Mucosa of descending colon (tissue), 3 donors: ENCODE results near the gene PXDN. TPM values are rescaled to one million over a fixed set of nuclear protein-coding genes. Genes with fewer than 3 reads are reported as not detected.
A peak's percentile ranks its signal among the peaks of the same experiment; 100 is the strongest.
"Not testable (repeated sequence)": the region's sequence is repeated elsewhere in the genome, so short reads cannot be mapped to it uniquely, and the experiment has no call there.

Source experiments
- ATAC-seq: fragments of 200-7000 bp; cut with Tn5 transposase; one replicate; pipeline ENCODE4 v1.9.1; 2020; ENCODE audit warnings: mild to moderate bottlenecking, moderate library complexity
- DNase-seq, 3 donors: peaks; one replicate each; pipeline ENCODE4 v3.0.0-alpha.2; 2020
- H3K36me3 ChIP-seq: fragments of 200-600 bp; one replicate; pipeline ENCODE4 v1.8.0; 2021; ENCODE audit warnings: low read depth, mild to moderate bottlenecking
- H3K4me1 ChIP-seq: fragments of 200-600 bp; one replicate; pipeline ENCODE4 v1.8.0; 2021; ENCODE audit warnings: low read depth, mild to moderate bottlenecking
- H3K4me3 ChIP-seq: fragments of 200-600 bp; one replicate; pipeline ENCODE4 v1.8.0; 2021; ENCODE audit warnings: mild to moderate bottlenecking
- H3K9me3 ChIP-seq: fragments of 200-600 bp; one replicate; pipeline ENCODE4 v1.8.0; 2021; ENCODE audit warnings: mild to moderate bottlenecking
- intact Hi-C, 2 donors: fragments of 100-400 bp; cut with DNase I in 1 of 2; cut with micrococcal nuclease in 1 of 2; formaldehyde crosslinking; loops; one replicate each; pipeline versions ENCODE4 v1.11.0 to v1.11.1; 2022; cut with DNase I, micrococcal nuclease
- total RNA-seq, 3 donors: library from RNA; stranded (reverse); fragmentation: NEBNext Ultra II Directional in 2 of 3; extraction: Animal tissue kit (Norgen Biotek cat#: 25700) in 2 of 3; gene quantifications; one replicate each; pipeline versions ENCODE4 v1.2.1 to v1.2.4, GENCODE V29; 2021 to 2023
- TF ChIP-seq, protein P1 (sequence below): fragments of 200-600 bp; IDR thresholded peaks from one replicate; pipeline ENCODE4 v1.8.0; 2022; ENCODE audit warnings: antibody characterized with exemption, mild to moderate bottlenecking
- donor health status: DM: no; HTN: no; CAD: no; lungs with moderate emphysema.
- donor health status: DM: no; HTN: no; CAD: no.
- donor health status: DM: no; HTN: yes; CAD: no.

The PXDN gene
- total RNA-seq, 3 donors from 2014 or later = 9.3 to 52.4 (median 11.9) TPM

DNA sequence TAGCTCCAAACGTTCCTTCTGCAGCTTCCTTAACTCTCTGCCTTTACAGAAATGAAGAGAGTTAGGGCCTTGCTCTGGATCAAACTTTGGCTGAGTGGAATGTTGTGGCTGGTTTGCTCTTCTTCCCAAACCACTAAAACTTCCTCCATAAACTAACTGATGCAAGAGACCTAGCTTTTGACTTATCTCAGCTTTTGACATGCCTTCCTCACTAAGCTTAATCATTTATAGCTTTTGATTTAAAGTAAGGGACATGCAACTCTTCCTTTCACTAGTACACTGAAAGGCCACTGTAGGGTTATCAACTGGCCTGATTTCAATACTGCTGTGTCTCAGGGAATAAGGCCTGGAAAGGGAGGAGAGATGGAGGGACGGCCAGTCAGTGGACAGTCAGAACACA lies 8.3 kb downstream of the PXDN start:
- Histone ChIP-seq H3K36me3 (no peaks in the 10 kb centered on the region), H3K4me1 (no peaks in the 10 kb centered on the region), H3K4me3 (no peak overlapping the region), H3K9me3 (no peaks in the 10 kb centered on the region)
- TF ChIP-seq, protein P1, sequence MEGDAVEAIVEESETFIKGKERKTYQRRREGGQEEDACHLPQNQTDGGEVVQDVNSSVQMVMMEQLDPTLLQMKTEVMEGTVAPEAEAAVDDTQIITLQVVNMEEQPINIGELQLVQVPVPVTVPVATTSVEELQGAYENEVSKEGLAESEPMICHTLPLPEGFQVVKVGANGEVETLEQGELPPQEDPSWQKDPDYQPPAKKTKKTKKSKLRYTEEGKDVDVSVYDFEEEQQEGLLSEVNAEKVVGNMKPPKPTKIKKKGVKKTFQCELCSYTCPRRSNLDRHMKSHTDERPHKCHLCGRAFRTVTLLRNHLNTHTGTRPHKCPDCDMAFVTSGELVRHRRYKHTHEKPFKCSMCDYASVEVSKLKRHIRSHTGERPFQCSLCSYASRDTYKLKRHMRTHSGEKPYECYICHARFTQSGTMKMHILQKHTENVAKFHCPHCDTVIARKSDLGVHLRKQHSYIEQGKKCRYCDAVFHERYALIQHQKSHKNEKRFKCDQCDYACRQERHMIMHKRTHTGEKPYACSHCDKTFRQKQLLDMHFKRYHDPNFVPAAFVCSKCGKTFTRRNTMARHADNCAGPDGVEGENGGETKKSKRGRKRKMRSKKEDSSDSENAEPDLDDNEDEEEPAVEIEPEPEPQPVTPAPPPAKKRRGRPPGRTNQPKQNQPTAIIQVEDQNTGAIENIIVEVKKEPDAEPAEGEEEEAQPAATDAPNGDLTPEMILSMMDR = no peak
- ATAC-seq (no peak), DNase-seq (no peak)
- intact Hi-C loops = no loop called here

DNA sequence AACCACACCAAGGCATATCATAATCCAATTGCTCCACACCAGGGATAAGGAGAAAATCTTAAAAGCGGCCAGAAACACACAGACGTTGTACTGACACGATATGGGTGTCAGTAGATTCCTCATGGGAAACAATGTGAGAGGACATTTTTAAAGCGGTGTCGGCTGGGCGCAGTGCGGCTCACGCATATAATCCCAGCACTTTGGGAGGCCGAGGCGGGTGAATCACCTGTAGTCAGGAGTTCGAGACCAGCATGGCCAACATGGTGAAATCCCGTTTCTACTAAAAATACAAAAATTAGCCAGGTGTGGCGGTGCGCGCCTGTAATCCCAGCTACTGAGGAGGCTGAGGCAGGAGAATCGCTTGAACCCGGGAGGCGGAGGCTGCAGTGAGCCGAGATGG lies 11.0 kb downstream of the PXDN start:
- H3K36me3 ChIP-seq, ATAC-seq, H3K4me3 ChIP-seq, H3K4me1 ChIP-seq, intact Hi-C loops, H3K9me3 ChIP-seq: not testable (repeated sequence)
- DNase-seq = peak in 1 of 3 donors; percentile 6

DNA sequence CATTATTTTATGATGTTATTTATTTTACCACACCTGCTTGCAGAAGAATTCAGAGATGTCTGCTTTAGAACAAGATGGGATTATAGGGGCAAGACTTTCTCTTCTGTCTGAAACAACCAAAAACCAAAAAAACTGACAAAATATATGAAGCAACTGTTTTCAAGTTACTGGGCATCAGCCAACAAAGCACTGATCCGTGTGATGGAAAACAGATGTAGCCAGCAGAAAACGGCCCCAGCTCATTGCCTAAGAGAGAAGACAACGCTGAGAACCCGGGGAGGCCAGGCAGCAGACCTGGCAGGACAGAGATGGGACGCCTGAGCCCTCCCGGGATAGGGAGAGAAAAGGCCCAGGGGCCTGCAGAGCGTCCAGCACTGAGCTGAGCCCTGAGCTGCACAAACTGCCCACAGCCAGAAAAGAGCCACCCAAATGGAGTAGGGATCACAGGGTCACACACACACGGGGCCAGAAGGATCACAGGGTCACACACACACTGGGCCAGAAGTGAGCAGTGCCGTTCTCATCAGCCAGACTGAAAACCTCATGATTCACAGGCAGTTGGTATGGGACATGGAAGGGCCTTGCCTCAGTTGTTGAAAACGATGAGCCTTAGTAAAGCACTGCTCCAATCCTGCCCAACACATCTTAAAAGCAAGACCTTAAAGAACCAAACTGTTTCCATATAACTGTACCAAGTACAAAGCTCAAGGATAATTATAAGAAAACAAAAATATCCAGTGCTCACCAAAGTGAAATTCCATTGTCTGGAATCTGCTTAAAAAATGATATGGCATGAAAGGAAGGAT lies 12.1 kb downstream of the PXDN start:
- Histone ChIP-seq H3K4me1 (no peaks in the 10 kb centered on the region), H3K9me3 (no peaks in the 10 kb centered on the region), H3K36me3 (no peaks in the 10 kb centered on the region), H3K4me3 (no peak overlapping the region)
- intact Hi-C loops = no loop called here
- ATAC-seq = peak; percentile 23
- TF ChIP-seq, protein P1 = no peak
- peak in 1 of 3 donors; percentile 16 for DNase-seq

DNA sequence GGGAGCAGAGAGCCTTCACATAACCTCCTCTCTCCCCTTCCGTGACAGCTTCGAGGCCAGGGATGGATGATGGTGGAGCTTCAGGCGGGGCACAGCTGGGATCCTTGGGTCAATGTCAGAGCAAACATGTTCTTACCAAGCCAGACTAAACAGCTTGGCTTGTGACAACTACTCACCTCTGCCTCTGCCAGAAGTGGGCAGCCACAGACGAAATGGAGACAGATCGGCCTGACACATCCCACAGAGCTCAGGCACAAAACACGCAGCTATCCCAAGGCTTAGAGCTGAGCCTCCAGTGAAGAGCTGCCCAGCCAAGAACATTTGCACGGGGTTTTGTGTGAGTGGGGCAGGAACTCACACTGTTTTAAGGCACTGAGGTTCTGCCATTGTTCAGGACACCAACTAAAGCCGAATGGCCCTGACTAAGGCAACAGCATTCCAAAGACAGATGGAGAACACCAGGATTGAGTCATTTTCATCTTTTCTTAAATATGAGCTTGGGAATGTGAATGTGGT lies 12.8 kb downstream of the PXDN start:
- TF ChIP-seq, protein P1 = no peak
- no peaks in the 10 kb centered on the region for H3K36me3 ChIP-seq
- H3K4me3 ChIP-seq = no peak overlapping the region
- H3K9me3 ChIP-seq = no peaks in the 10 kb centered on the region
- H3K4me1 ChIP-seq = no peaks in the 10 kb centered on the region
- ATAC-seq (peak; percentile 32), DNase-seq (peak in 1 of 3 donors; percentile 24)
- intact Hi-C loops = no loop called here

DNA sequence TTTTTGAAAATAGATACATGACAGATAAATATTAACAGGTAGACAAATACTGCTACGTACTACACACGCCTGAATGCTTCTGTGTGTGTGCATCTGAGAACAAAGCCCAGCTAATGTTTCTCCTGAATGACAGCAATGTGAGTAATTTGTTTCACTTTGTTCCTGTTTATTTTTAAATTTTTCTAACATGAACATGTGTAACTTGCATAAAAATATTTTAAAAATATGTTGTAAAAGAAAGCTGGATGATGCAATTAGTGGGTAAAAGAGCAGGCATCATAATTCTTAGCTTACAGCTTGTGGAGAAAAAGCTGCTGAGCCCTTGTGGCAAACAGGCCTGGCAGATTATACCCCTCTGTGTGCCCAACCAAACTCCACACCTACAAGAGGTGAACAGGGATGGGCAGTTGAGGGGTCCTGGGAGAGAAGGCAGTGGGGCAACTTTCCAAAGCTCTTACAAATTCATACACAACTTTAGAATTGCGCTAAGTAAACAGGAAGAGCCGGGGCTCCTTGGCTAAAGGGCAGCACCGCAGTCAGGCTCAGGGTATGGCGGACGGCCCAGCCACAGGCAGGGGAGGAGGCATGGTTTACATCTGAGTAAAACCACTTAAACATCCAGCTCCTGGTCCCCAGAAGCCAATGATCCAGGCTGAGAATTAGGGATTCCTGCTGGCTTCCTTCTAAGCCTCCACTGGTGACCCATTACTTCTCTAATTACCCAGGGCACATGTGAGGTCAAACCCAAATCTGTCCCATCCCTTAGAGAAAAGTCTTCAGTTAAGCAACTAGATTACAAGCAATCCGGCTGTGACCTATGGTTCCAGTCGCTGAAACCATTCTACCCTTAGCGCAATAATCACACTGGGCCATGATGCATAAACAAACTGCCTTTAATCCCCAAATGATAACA lies 14.0 kb downstream of the PXDN start:
- H3K4me3 ChIP-seq = no peak overlapping the region
- intact Hi-C loops = no loop called here
- TF ChIP-seq, protein P1 = no peak
- DNase-seq (peak in 1 of 3 donors; percentile 45), ATAC-seq (peak; percentile 63)
- no peaks in the 10 kb centered on the region for H3K36me3 ChIP-seq
- no peaks in the 10 kb centered on the region for H3K9me3 ChIP-seq
- no peaks in the 10 kb centered on the region for H3K4me1 ChIP-seq
